T-cell (primary cell): Measurements from ENCODE around the gene TSG101. TPM values are rescaled to one million over a fixed set of nuclear protein-coding genes. Genes with fewer than 3 reads are reported as not detected.
A peak's percentile ranks its signal among the peaks of the same experiment; 100 is the strongest.

Experiments used
- ATAC-seq, 4 experiments: fragments of 200-7000 bp in 3 of 4; fragments of 150-1000 bp in 1 of 4; cut with Tn5 transposase; replicated peaks in 1 of 4; 1 replicate in 3 of 4; 2 replicates in 1 of 4; pipeline ENCODE4 v1.10.0; 2021; ENCODE audit warnings: moderate library complexity in 3 of 4, mild to moderate bottlenecking in 2 of 4, moderate number of reproducible peaks in 1 of 4
- CTCF ChIA-PET, 2 donors: fragments of 300-600 bp; sonication (Branson Sonifier 250); formaldehyde crosslinking; loops; one replicate each; lab custom pipeline; 2022; ENCODE audit warnings: antibody characterized with exemption in 2 of 2; lab: Charles Lee
- POLR2A ChIA-PET, 2 donors: fragments of 300-600 bp; sonication (Branson Sonifier 250); formaldehyde crosslinking; loops; one replicate each; lab custom pipeline; 2022; ENCODE audit warnings: antibody characterized with exemption in 2 of 2; lab: Charles Lee
- DNase-seq, 35 experiments: peaks; one replicate each; pipeline versions ENCODE4 v3.0.0 to v3.0.0-alpha.2; 2013 to 2023
- H3K27ac ChIP-seq: one replicate; pipeline ENCODE4 v1.5.1; 2013; ENCODE audit warnings: low read length
- H3K27me3 ChIP-seq, 2 experiments: replicated peaks in 1 of 2; 1 replicate in 1 of 2; 2 replicates in 1 of 2; pipeline versions ENCODE4 v1.6.1 to v1.7.0; 2013; ENCODE audit warnings: low read length in 1 of 2, mixed read lengths in 1 of 2; ENCODE audit not compliant: control insufficient read depth in 2 of 2, insufficient read depth in 2 of 2; ENCODE audit errors: extremely low read depth in 1 of 2
- H3K36me3 ChIP-seq, 2 donors: 1 replicate in 1 of 2; 2 replicates in 1 of 2; pipeline versions ENCODE4 v1.6.1 to v1.7.0; 2013; ENCODE audit warnings: low read length in 1 of 2; ENCODE audit not compliant: control insufficient read depth in 2 of 2, insufficient read depth in 1 of 2; ENCODE audit errors: extremely low read depth in 1 of 2
- H3K4me1 ChIP-seq, 2 experiments: 1 replicate in 1 of 2; 2 replicates in 1 of 2; pipeline versions ENCODE4 v1.6.1 to v1.7.0; 2013; ENCODE audit warnings: low read length in 2 of 2, mixed read lengths in 1 of 2; ENCODE audit not compliant: insufficient read depth in 2 of 2, control insufficient read depth in 1 of 2; ENCODE audit errors: extremely low read depth in 1 of 2
- H3K4me3 ChIP-seq, 2 donors: 1 replicate in 1 of 2; 2 replicates in 1 of 2; pipeline versions ENCODE4 v1.5.1 to v1.7.0; 2013; ENCODE audit warnings: mild to moderate bottlenecking in 2 of 2, low read length in 1 of 2, moderate library complexity in 1 of 2; ENCODE audit not compliant: control insufficient read depth in 1 of 2; ENCODE audit errors: extremely low read depth in 1 of 2
- H3K9me3 ChIP-seq: 2 replicates; pipeline ENCODE4 v1.7.0; 2013
- H3K27ac Mint-ChIP-seq, 2 donors: one replicate each; pipeline ENCODE4 v1.8.0; 2020 to 2021; ENCODE audit warnings: mild to moderate bottlenecking in 2 of 2, mixed read lengths in 2 of 2
- H3K27me3 Mint-ChIP-seq, 2 donors: one replicate each; pipeline ENCODE4 v1.8.0; 2021 to 2022; ENCODE audit warnings: mixed read lengths in 2 of 2
- H3K36me3 Mint-ChIP-seq: one replicate; pipeline ENCODE4 v1.8.0; 2021; ENCODE audit warnings: mixed read lengths
- H3K4me1 Mint-ChIP-seq, 3 donors: one replicate each; pipeline ENCODE4 v1.8.0; 2020 to 2022; ENCODE audit warnings: mixed read lengths in 3 of 3, mild to moderate bottlenecking in 1 of 3
- H3K4me3 Mint-ChIP-seq, 3 donors: one replicate each; pipeline ENCODE4 v1.8.0; 2020 to 2022; ENCODE audit warnings: mild to moderate bottlenecking in 3 of 3, mixed read lengths in 3 of 3, moderate library complexity in 3 of 3
- H3K9me3 Mint-ChIP-seq, 3 donors: one replicate each; pipeline ENCODE4 v1.8.0; 2020 to 2022; ENCODE audit warnings: mixed read lengths in 3 of 3
- WGBS: methylation state at CpG from one replicate; pipeline ENCODE4 v1.1.5; 2013; ENCODE audit warnings: missing lambda C conversion rate; ENCODE audit not compliant: insufficient coverage; 5-methylcytosine and 5-hydroxymethylcytosine counted together
- total RNA-seq, 35 experiments: library from RNA in 6 of 35; stranded (reverse) in 6 of 35; fragments of 120-200 nt in 1 of 35; gene quantifications; one replicate each; pipeline versions ENCODE4 v1.2.1 to v1.2.4 and lab custom pipeline; 2013 to 2026

Gene TSG101
- total RNA-seq, 5 donors from 2014 or later (not counting 1 experiment from before 2014, with no cell fraction given), result 13.6 to 38.8 (median 36.1) TPM

- CTCF ChIA-PET, result no interaction called here
Measured at GRCh38 chr11:18491924-18492323, 34.8 kb downstream of the TSG101 start.

GRCh38 chr11:18490736-18491485 is 35.8 kb downstream of the TSG101 start:
- no peaks in the 10 kb centered on the region for H3K27me3 Mint-ChIP-seq
- ChIA-PET POLR2A (no interaction called here), CTCF (no interaction called here)
- H3K9me3 ChIP-seq, result no peaks in the 10 kb centered on the region
- H3K27ac Mint-ChIP-seq, result no peak overlapping the region
- H3K4me1 ChIP-seq, result no peaks in the 10 kb centered on the region
- H3K9me3 Mint-ChIP-seq, result no peaks in the 10 kb centered on the region
- no peak overlapping the region for H3K4me3 ChIP-seq
- WGBS, result 98% methylated on average over 7 of the region's 15 CpGs
- ATAC-seq (no peak), DNase-seq (no peak)
- H3K4me1 Mint-ChIP-seq, result peaks cover 0 to 7% (median 5%) of the 10 kb centered on the region in 3 donors
- peaks cover 12 to 39% of the 10 kb centered on the region in 2 donors for H3K36me3 ChIP-seq
- no peak overlapping the region for H3K27ac ChIP-seq
- no peaks in the 10 kb centered on the region for H3K27me3 ChIP-seq
- no peak overlapping the region for H3K4me3 Mint-ChIP-seq
- peaks cover 57% of the 10 kb centered on the region for H3K36me3 Mint-ChIP-seq

More at GRCh38 chr11:18491924-18492323, 34.8 kb downstream of the TSG101 start:
- peaks cover 53% of the 10 kb centered on the region for H3K36me3 Mint-ChIP-seq
- WGBS, result no CpG with 5 or more reads among the region's 2 CpGs
- no peak overlapping the region for H3K4me3 Mint-ChIP-seq
- H3K9me3 Mint-ChIP-seq, result no peaks in the 10 kb centered on the region
- no peak overlapping the region for H3K27ac Mint-ChIP-seq
- POLR2A ChIA-PET, result no interaction called here
- Histone ChIP-seq H3K9me3 (no peaks in the 10 kb centered on the region), H3K27ac (no peak overlapping the region), H3K36me3 (peaks cover 14 to 40% of the 10 kb centered on the region in 2 donors), H3K4me3 (no peak overlapping the region), H3K27me3 (no peaks in the 10 kb centered on the region), H3K4me1 (no peaks in the 10 kb centered on the region)
- H3K27me3 Mint-ChIP-seq, result no peaks in the 10 kb centered on the region
- no peak for ATAC-seq
- H3K4me1 Mint-ChIP-seq, result peaks cover 0 to 7% (median 5%) of the 10 kb centered on the region in 3 donors
- no peak for DNase-seq

GRCh38 chr11:18490319-18490718 is 36.4 kb downstream of the TSG101 start:
- no peaks in the 10 kb centered on the region for H3K4me1 ChIP-seq
- no peak overlapping the region for H3K27ac ChIP-seq
- DNase-seq, result no peak
- Mint-ChIP-seq H3K36me3 (peaks cover 54% of the 10 kb centered on the region), H3K4me1 (peaks cover 0 to 4% (median 2%) of the 10 kb centered on the region in 3 donors), H3K9me3 (no peaks in the 10 kb centered on the region), H3K4me3 (no peak overlapping the region), H3K27me3 (no peaks in the 10 kb centered on the region), H3K27ac (no peak overlapping the region)
- ATAC-seq, result no peak
- no CpG with 5 or more reads among the region's 1 CpG for WGBS
- CTCF ChIA-PET, result no interaction called here
- H3K36me3 ChIP-seq, result peaks cover 12 to 42% of the 10 kb centered on the region in 2 donors
- H3K27me3 ChIP-seq, result no peaks in the 10 kb centered on the region
- POLR2A ChIA-PET, result interaction anchor here in 1 of 2 donors (0.6 kb wide), 1 partner anchor 109 kb away, joined by 4 read pairs; no protein-coding TSS in a partner anchor
- no peaks in the 10 kb centered on the region for H3K9me3 ChIP-seq
- no peak overlapping the region for H3K4me3 ChIP-seq

GRCh38 chr11:18485913-18486528 is 40.7 kb downstream of the TSG101 start:
- no peak overlapping the region for H3K4me3 Mint-ChIP-seq

GRCh38 chr11:18479063-18479462 is 47.7 kb downstream of the TSG101 start:
- H3K36me3 Mint-ChIP-seq, result peaks cover 73% of the 10 kb centered on the region
- no peaks in the 10 kb centered on the region for H3K27me3 Mint-ChIP-seq
- H3K4me1 ChIP-seq, result no peaks in the 10 kb centered on the region
- H3K27ac Mint-ChIP-seq, result no peak overlapping the region
- H3K9me3 ChIP-seq, result no peaks in the 10 kb centered on the region
- peaks cover 10 to 88% of the 10 kb centered on the region in 2 donors for H3K36me3 ChIP-seq
- no peak overlapping the region for H3K27ac ChIP-seq
- H3K27me3 ChIP-seq, result no peaks in the 10 kb centered on the region
- no peak overlapping the region for H3K4me3 ChIP-seq
- DNase-seq, result no peak
- ATAC-seq, result no peak
- WGBS, result 100% methylated on average over 1 of the region's 4 CpGs
- no peaks in the 10 kb centered on the region for H3K4me1 Mint-ChIP-seq
- CTCF ChIA-PET, result interaction anchor here in 1 of 2 donors (0.7 kb wide), 1 partner anchor 285 kb away, joined by 4 read pairs; no protein-coding TSS in a partner anchor
- H3K4me3 Mint-ChIP-seq, result no peak overlapping the region
- POLR2A ChIA-PET, result interaction anchor here (0.6 kb wide), 2 partner anchors 8 to 247 kb away, joined by 4 read pairs; partner anchors contain the start of gene IGSF22 (in 1 of the 2)
- no peaks in the 10 kb centered on the region for H3K9me3 Mint-ChIP-seq

More at GRCh38 chr11:18485913-18486528, 40.7 kb downstream of the TSG101 start:
- ChIA-PET CTCF (no interaction called here), POLR2A (no interaction called here)
- peak in 1 of 35 experiments; percentile 5 for DNase-seq
- Histone ChIP-seq H3K36me3 (peaks cover 6 to 63% of the 10 kb centered on the region in 2 donors), H3K4me1 (no peaks in the 10 kb centered on the region), H3K9me3 (no peaks in the 10 kb centered on the region), H3K27ac (no peak overlapping the region), H3K27me3 (no peaks in the 10 kb centered on the region), H3K4me3 (no peak overlapping the region)
- ATAC-seq, result no peak
- Mint-ChIP-seq H3K9me3 (no peaks in the 10 kb centered on the region), H3K36me3 (peaks cover 80% of the 10 kb centered on the region), H3K27me3 (no peaks in the 10 kb centered on the region), H3K4me1 (peaks cover 0 to 2% (median 0%) of the 10 kb centered on the region in 3 donors), H3K27ac (no peak overlapping the region)
- 77% methylated on average over 3 of the region's 8 CpGs for WGBS

- Mint-ChIP-seq H3K9me3 (no peaks in the 10 kb centered on the region), H3K4me3 (no peak overlapping the region), H3K27ac (no peak overlapping the region), H3K36me3 (peaks cover 16% of the 10 kb centered on the region), H3K27me3 (no peaks in the 10 kb centered on the region), H3K4me1 (no peaks in the 10 kb centered on the region)
- H3K4me1 ChIP-seq, result no peaks in the 10 kb centered on the region
- DNase-seq (no peak), ATAC-seq (no peak)
- no peak overlapping the region for H3K27ac ChIP-seq
- no peaks in the 10 kb centered on the region for H3K27me3 ChIP-seq
- H3K4me3 ChIP-seq, result no peak overlapping the region
- ChIA-PET CTCF (no interaction called here), POLR2A (no interaction called here)
- H3K9me3 ChIP-seq, result no peaks in the 10 kb centered on the region
- H3K36me3 ChIP-seq, result peaks cover 7 to 26% of the 10 kb centered on the region in 2 donors
Measured at GRCh38 chr11:18472587-18472986, 54.2 kb downstream of the TSG101 start.
